Measurements from ENCODE around the gene FBXW11.

DNA sequence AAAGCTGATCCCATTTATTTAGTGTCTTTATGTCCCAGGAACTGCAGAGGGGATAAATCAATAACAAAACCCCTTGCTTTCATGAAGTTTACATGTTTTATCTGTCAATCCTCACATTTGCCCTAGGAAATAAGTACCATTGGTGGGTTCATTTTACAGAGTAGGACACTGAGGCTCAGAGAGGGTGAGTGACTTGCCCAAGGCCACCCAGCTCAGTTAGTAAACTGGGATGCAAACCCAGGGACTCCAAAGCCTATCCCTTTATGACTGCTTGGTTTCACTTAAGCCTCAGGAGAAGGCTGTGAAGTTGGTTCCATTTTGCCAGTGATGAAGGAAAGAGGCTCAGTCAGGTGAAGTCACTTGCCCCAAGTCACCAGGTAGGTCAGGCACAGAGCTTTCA, 168.9 kb downstream of the FBXW11 start:
- TF ChIP-seq, protein P1, sequence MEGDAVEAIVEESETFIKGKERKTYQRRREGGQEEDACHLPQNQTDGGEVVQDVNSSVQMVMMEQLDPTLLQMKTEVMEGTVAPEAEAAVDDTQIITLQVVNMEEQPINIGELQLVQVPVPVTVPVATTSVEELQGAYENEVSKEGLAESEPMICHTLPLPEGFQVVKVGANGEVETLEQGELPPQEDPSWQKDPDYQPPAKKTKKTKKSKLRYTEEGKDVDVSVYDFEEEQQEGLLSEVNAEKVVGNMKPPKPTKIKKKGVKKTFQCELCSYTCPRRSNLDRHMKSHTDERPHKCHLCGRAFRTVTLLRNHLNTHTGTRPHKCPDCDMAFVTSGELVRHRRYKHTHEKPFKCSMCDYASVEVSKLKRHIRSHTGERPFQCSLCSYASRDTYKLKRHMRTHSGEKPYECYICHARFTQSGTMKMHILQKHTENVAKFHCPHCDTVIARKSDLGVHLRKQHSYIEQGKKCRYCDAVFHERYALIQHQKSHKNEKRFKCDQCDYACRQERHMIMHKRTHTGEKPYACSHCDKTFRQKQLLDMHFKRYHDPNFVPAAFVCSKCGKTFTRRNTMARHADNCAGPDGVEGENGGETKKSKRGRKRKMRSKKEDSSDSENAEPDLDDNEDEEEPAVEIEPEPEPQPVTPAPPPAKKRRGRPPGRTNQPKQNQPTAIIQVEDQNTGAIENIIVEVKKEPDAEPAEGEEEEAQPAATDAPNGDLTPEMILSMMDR (IDR thresholded peaks at IDR 0.05) = no peak
- TF ChIP-seq POLR2A (IDR thresholded peaks at IDR 0.05) = no peak

Measured in body of pancreas (tissue), 4 donors.